ENCODE measurements around the gene COL7A1. TPM values are rescaled to one million over a fixed set of nuclear protein-coding genes. Genes with fewer than 3 reads are reported as not detected.

COL7A1 gene
- total and polyA plus RNA-seq, 2 of the 8 experiments (the other 6 are each of a cell fraction or from before 2014, with no cell fraction given), result 10.7 to 13.9 TPM

- Histone ChIP-seq H2BK12ac (ENCODE audit: low read depth, low read length) (no peak overlapping the region), H3K14ac (ENCODE audit: insufficient read length) (no peak overlapping the region), H4K20me1 (replicated peaks in 1 of 2; ENCODE audit: control insufficient read depth in 1 of 2, insufficient read depth in 2 of 2, low read length in 2 of 2) (peaks cover 4 to 44% of the 10 kb centered on the region in 2 experiments), H4K5ac (ENCODE audit: insufficient read length, low read depth, low read length) (no peak overlapping the region), H4K8ac (ENCODE audit: extremely low read depth, insufficient read depth, low read length) (no peak overlapping the region), H3K4ac (replicated peaks; ENCODE audit: insufficient read length, low read depth, low read length) (no peak overlapping the region), H3K27ac (ENCODE audit: low read depth, low read length) (no peak overlapping the region), H3K9me3 (ENCODE audit: insufficient read depth in 2 of 2, low read depth in 1 of 2, low read length in 1 of 2) (no peaks in the 10 kb centered on the region), H3K79me1 (ENCODE audit: low read depth, low read length) (peaks cover 2% of the 10 kb centered on the region; the same call in 1 of the 2 replicates), H3K9ac (replicated peaks in 1 of 4; ENCODE audit: extremely low read depth in 1 of 4, low read depth in 3 of 4, low read length in 3 of 4) (no peak overlapping the region), H3K4me2 (ENCODE audit: insufficient read depth in 1 of 2, low read depth in 2 of 2, low read length in 2 of 2) (no peak overlapping the region), H2BK120ac (replicated peaks; ENCODE audit: low read depth, low read length) (no peak overlapping the region), H3K4me3 (ENCODE audit: extremely low read depth in 1 of 4, insufficient read depth in 2 of 4, low read depth in 3 of 4, low read length in 4 of 4) (no peak overlapping the region), H3K23ac (ENCODE audit: insufficient read length) (no peak overlapping the region), H3K79me2 (ENCODE audit: control insufficient read depth in 1 of 2, insufficient read depth in 2 of 2, low read length in 2 of 2) (no peaks in the 10 kb centered on the region; a peak in 1 of 4 replicates), H2AK5ac (ENCODE audit: low read depth, low read length) (no peak overlapping the region), H3K27me3 (replicated peaks in 1 of 4; ENCODE audit: control insufficient read depth in 3 of 4, extremely low read depth in 1 of 4, insufficient read depth in 3 of 4, low read length in 3 of 4) (peaks cover 0 to 3% (median 0%) of the 10 kb centered on the region in 4 experiments; a peak in 2 of 7 replicates), H2AFZ (ENCODE audit: low read length) (no peak overlapping the region), H4K91ac (replicated peaks; ENCODE audit: insufficient read length, low read length) (no peak overlapping the region), H3K4me1 (replicated peaks in 1 of 4; ENCODE audit: control insufficient read depth in 3 of 4, insufficient read depth in 4 of 4, low read length in 3 of 4) (peaks cover 3 to 12% (median 10%) of the 10 kb centered on the region in 4 experiments; a peak in 6 of 7 replicates), H3K23me2 (ENCODE audit: low read depth, low read length) (peaks cover 1% of the 10 kb centered on the region; the same call in 1 of the 2 replicates), H2BK20ac (ENCODE audit: low read length) (no peak overlapping the region), H3K18ac (ENCODE audit: extremely low read depth, low read length) (no peak overlapping the region), H3K36me3 (ENCODE audit: control insufficient read depth in 2 of 4, insufficient read depth in 4 of 4, low read length in 3 of 4) (peaks cover 42 to 59% (median 55%) of the 10 kb centered on the region in 4 experiments), H2BK15ac (ENCODE audit: low read length) (no peak overlapping the region), H3K56ac (replicated peaks; ENCODE audit: insufficient read length, low read depth, low read length) (no peak overlapping the region), H2BK5ac (ENCODE audit: low read depth, low read length) (no peak overlapping the region)
- CTCF ChIA-PET (ENCODE audit: partially characterized antibody), result interaction anchor here (1.2 kb wide), 1 partner anchor 164 kb away, joined by 3 read pairs; no protein-coding TSS in a partner anchor
- FAIRE-seq (no peak), DNase-seq (ENCODE audit: low read depth in 1 of 2, low spot score in 2 of 2) (no peak)
- POLR2A ChIA-PET (ENCODE audit: partially characterized antibody), result interaction anchor here (0.6 to 4.2 kb wide), 4 partner anchors 11 to 155 kb away, joined by 4 to 22 read pairs (median 10); partner anchors contain the start of gene SLC26A6
- whole genome bisulfite sequencing, 2 experiments (ENCODE audit: extremely low coverage in 1 of 2, insufficient coverage in 1 of 2, insufficient read length in 1 of 2, insufficient replicate concordance in 2 of 2, low coverage in 1 of 2, low lambda C conversion rate in 2 of 2, missing lambda C conversion rate in 1 of 2), result 95% methylated on average over 12 of the region's 12 CpGs; no CpG with 5 or more reads in 1 of the 2 experiments
- no peak for TF ChIP-seq SP1 (IDR thresholded peaks at IDR 0.05; ENCODE audit: low read depth, low read length)
- TF ChIP-seq NANOG (IDR thresholded peaks at IDR 0.05; ENCODE audit: insufficient read depth, low read depth, low read length, poor library complexity, severe bottlenecking), result no peak
- TF ChIP-seq SP2 (IDR thresholded peaks at IDR 0.05; ENCODE audit: low read length), result no peak
- TF ChIP-seq, protein P1, sequence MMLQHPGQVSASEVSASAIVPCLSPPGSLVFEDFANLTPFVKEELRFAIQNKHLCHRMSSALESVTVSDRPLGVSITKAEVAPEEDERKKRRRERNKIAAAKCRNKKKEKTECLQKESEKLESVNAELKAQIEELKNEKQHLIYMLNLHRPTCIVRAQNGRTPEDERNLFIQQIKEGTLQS (IDR thresholded peaks at IDR 0.05; ENCODE audit: insufficient read depth, low read depth, low read length), result no peak
- TF ChIP-seq, protein P2, sequence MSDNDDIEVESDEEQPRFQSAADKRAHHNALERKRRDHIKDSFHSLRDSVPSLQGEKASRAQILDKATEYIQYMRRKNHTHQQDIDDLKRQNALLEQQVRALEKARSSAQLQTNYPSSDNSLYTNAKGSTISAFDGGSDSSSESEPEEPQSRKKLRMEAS (IDR thresholded peaks at IDR 0.05), result no peak
- TF ChIP-seq KDM1A (IDR thresholded peaks at IDR 0.05; ENCODE audit: borderline replicate concordance, low read length), result no peak
- TF ChIP-seq JUND (IDR thresholded peaks at IDR 0.05; ENCODE audit: low read length), result no peak
- TF ChIP-seq SAP30 (IDR thresholded peaks at IDR 0.05; ENCODE audit: insufficient read depth, insufficient replicate concordance, low read length), result no peak
- TF ChIP-seq, protein P3, sequence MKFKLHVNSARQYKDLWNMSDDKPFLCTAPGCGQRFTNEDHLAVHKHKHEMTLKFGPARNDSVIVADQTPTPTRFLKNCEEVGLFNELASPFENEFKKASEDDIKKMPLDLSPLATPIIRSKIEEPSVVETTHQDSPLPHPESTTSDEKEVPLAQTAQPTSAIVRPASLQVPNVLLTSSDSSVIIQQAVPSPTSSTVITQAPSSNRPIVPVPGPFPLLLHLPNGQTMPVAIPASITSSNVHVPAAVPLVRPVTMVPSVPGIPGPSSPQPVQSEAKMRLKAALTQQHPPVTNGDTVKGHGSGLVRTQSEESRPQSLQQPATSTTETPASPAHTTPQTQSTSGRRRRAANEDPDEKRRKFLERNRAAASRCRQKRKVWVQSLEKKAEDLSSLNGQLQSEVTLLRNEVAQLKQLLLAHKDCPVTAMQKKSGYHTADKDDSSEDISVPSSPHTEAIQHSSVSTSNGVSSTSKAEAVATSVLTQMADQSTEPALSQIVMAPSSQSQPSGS (IDR thresholded peaks at IDR 0.05; ENCODE audit: low read length), result no peak
Observed at GRCh38 chr3:48599509-48600285, 4.6 kb upstream of the COL7A1 start.

All from H1 (cell line).